B cell (primary cell): ENCODE data around the gene IGFLR1.

Experiments
- EZH2 ChIP-seq: IDR thresholded peaks from 2 replicates; pipeline ENCODE4 v1.6.1; 2012; ENCODE audit warnings: borderline replicate concordance, low read depth, mild to moderate bottlenecking, moderate library complexity, low read length; ENCODE audit not compliant: insufficient read depth, poor library complexity, severe bottlenecking
- TF ChIP-seq, protein P1 (sequence below): fragments of 200-600 bp; IDR thresholded peaks from one replicate; pipeline ENCODE4 v1.8.0; 2022; ENCODE audit warnings: antibody characterized with exemption, mild to moderate bottlenecking

DNA sequence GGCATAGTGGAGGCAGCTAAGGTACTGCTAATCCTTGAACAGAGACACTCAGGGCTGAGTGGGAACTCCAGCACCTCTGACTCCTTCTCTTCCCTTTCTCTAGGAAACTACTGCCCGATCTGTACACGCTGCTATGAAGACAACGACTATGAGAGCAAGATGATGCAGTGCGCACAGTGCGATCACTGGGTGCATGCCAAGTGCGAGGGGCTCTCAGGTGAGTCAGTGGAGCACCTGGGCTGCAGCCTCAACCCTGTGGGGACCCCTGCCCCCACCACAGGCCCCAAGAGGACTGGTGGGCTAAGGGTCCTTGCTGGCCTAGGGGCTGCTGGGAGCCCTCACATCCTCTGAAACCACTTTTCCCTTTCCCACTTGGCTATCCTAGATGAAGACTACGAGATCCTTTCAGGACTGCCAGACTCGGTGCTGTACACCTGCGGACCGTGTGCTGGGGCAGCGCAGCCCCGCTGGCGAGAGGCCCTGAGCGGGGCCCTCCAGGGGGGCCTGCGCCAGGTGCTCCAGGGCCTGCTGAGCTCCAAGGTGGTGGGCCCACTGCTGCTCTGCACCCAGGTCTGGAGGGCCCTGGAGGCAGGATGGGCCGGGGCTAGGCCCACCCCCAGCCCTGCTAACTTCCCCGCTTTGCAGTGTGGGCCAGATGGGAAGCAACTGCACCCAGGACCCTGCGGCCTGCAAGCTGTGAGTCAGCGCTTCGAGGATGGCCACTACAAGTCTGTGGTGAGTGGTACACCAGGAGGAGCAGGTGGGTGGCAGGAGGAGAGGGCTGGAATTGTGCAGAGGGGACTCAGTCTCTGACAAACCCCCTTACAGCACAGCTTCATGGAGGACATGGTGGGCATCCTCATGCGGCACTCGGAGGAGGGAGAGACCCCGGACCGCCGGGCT, 14.9 kb downstream of the IGFLR1 start:
- TF ChIP-seq, protein P1, sequence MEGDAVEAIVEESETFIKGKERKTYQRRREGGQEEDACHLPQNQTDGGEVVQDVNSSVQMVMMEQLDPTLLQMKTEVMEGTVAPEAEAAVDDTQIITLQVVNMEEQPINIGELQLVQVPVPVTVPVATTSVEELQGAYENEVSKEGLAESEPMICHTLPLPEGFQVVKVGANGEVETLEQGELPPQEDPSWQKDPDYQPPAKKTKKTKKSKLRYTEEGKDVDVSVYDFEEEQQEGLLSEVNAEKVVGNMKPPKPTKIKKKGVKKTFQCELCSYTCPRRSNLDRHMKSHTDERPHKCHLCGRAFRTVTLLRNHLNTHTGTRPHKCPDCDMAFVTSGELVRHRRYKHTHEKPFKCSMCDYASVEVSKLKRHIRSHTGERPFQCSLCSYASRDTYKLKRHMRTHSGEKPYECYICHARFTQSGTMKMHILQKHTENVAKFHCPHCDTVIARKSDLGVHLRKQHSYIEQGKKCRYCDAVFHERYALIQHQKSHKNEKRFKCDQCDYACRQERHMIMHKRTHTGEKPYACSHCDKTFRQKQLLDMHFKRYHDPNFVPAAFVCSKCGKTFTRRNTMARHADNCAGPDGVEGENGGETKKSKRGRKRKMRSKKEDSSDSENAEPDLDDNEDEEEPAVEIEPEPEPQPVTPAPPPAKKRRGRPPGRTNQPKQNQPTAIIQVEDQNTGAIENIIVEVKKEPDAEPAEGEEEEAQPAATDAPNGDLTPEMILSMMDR: no peak
- no peak for TF ChIP-seq EZH2
